B cell (primary cell): ENCODE data around the gene ZBTB37. TPM values are rescaled to one million over a fixed set of nuclear protein-coding genes. Genes with fewer than 3 reads are reported as not detected.
"Not testable (repeated sequence)": the region's sequence is repeated elsewhere in the genome, so short reads cannot be mapped to it uniquely, and the experiment has no call there.

Experiments used
- ATAC-seq: fragments of 200-7000 bp; cut with Tn5 transposase; one replicate; pipeline ENCODE4 v1.10.0; 2021; ENCODE audit warnings: low read depth, mild to moderate bottlenecking, moderate number of reproducible peaks, moderate library complexity
- CTCF ChIA-PET: fragments of 350-600 bp; sonication (Branson Sonifier 250); formaldehyde crosslinking; loops from one replicate; lab custom pipeline; 2021; ENCODE audit warnings: antibody characterized with exemption, inconsistent platforms; lab: Charles Lee
- POLR2A ChIA-PET: fragments of 350-600 bp; sonication (Branson Sonifier 250); formaldehyde crosslinking; loops from one replicate; lab custom pipeline; 2021; ENCODE audit warnings: antibody characterized with exemption; lab: Charles Lee
- DNase-seq: peaks from one replicate; pipeline ENCODE4 v3.0.0; 2013
- H2AFZ ChIP-seq: 2 replicates; pipeline ENCODE4 v1.6.1; 2012; ENCODE audit warnings: mild to moderate bottlenecking, low read depth, low read length; ENCODE audit not compliant: insufficient read depth, poor library complexity, severe bottlenecking
- H3K27ac ChIP-seq, 2 donors: 1 replicate in 1 of 2; 2 replicates in 1 of 2; pipeline ENCODE4 v1.5.1; 2012 to 2013; ENCODE audit warnings: low read length in 2 of 2, mild to moderate bottlenecking in 2 of 2, moderate library complexity in 1 of 2
- H3K27me3 ChIP-seq, 4 experiments: fragments of 200-600 bp in 1 of 4; sonication (generic) in 1 of 4; replicated peaks in 1 of 4; 1 replicate in 2 of 4; 2 replicates in 2 of 4; pipeline versions ENCODE4 v1.6.1 to v1.7.0; 2013 to 2016; ENCODE audit warnings: low read length in 3 of 4, mild to moderate bottlenecking in 2 of 4, mixed read lengths in 1 of 4, moderate library complexity in 1 of 4; ENCODE audit not compliant: insufficient read depth in 4 of 4, control insufficient read depth in 3 of 4; ENCODE audit errors: control extremely low read depth in 1 of 4
- H3K36me3 ChIP-seq, 2 experiments: replicated peaks in 1 of 2; 1 replicate in 1 of 2; 2 replicates in 1 of 2; pipeline versions ENCODE4 v1.6.1 to v1.7.1; 2013; ENCODE audit warnings: low read length in 1 of 2; ENCODE audit not compliant: insufficient read depth in 2 of 2, control insufficient read depth in 1 of 2; ENCODE audit errors: control extremely low read depth in 1 of 2, extremely low read depth in 1 of 2
- H3K4me1 ChIP-seq, 2 donors: fragments of 200-600 bp in 1 of 2; sonication (generic) in 1 of 2; 1 replicate in 1 of 2; 2 replicates in 1 of 2; pipeline versions ENCODE4 v1.5.1 to v1.6.1; 2013 to 2017; ENCODE audit warnings: low read length in 2 of 2; ENCODE audit not compliant: control insufficient read depth in 2 of 2, insufficient read depth in 2 of 2
- H3K4me2 ChIP-seq: replicated peaks from 2 replicates; pipeline ENCODE3; 2012; ENCODE audit warnings: mild to moderate bottlenecking, low read depth, low read length; ENCODE audit not compliant: poor library complexity, severe bottlenecking
- H3K4me3 ChIP-seq, 5 experiments: fragments of 200-600 bp in 1 of 5; sonication (generic) in 1 of 5; 1 replicate in 3 of 5; 2 replicates in 2 of 5; pipeline versions ENCODE4 v1.5.1 to v1.7.0; 2011 to 2016; ENCODE audit warnings: low read length in 4 of 5, mild to moderate bottlenecking in 4 of 5, low read depth in 2 of 5, control low read depth in 1 of 5, moderate library complexity in 1 of 5; ENCODE audit not compliant: insufficient read depth in 1 of 5; ENCODE audit errors: control extremely low read depth in 1 of 5, extremely low read depth in 1 of 5
- H3K79me2 ChIP-seq: fragments of 200-600 bp; sonication (generic); one replicate; pipeline ENCODE4 v1.6.0; 2016; ENCODE audit warnings: low read length; ENCODE audit not compliant: control insufficient read depth, insufficient read depth
- H3K9ac ChIP-seq: fragments of 200-600 bp; sonication (generic); 2 replicates; pipeline ENCODE4 v1.6.1; 2017; ENCODE audit warnings: mild to moderate bottlenecking, low read length, moderate library complexity
- H3K9me3 ChIP-seq, 3 donors: one replicate each; pipeline versions ENCODE4 v1.6.1 to v1.7.1; 2013; ENCODE audit warnings: low read length in 2 of 3; ENCODE audit not compliant: control insufficient read depth in 2 of 3, insufficient read depth in 1 of 3; ENCODE audit errors: control extremely low read depth in 1 of 3
- H4K20me1 ChIP-seq: 2 replicates; pipeline ENCODE4 v1.6.0; 2012; ENCODE audit warnings: mild to moderate bottlenecking, low read length; ENCODE audit not compliant: insufficient read depth, control insufficient read depth, poor library complexity, severe bottlenecking
- H3K27ac Mint-ChIP-seq: one replicate; pipeline ENCODE4 v1.8.0; 2021; ENCODE audit warnings: mixed read lengths
- H3K27me3 Mint-ChIP-seq: one replicate; pipeline ENCODE4 v1.8.0; 2021; ENCODE audit warnings: mixed read lengths
- H3K4me1 Mint-ChIP-seq: one replicate; pipeline ENCODE4 v1.8.0; 2021; ENCODE audit warnings: mixed read lengths
- H3K4me3 Mint-ChIP-seq: one replicate; pipeline ENCODE4 v1.8.0; 2021; ENCODE audit warnings: mixed read lengths
- H3K9me3 Mint-ChIP-seq: one replicate; pipeline ENCODE4 v1.8.0; 2022; ENCODE audit warnings: mixed read lengths; ENCODE audit not compliant: insufficient read depth
- EZH2 ChIP-seq: IDR thresholded peaks from 2 replicates; pipeline ENCODE4 v1.6.1; 2012; ENCODE audit warnings: borderline replicate concordance, low read depth, mild to moderate bottlenecking, moderate library complexity, low read length; ENCODE audit not compliant: insufficient read depth, poor library complexity, severe bottlenecking
- WGBS: methylation state at CpG from one replicate; pipeline ENCODE4 v1.1.5; 2013; ENCODE audit warnings: missing lambda C conversion rate; ENCODE audit not compliant: insufficient coverage; 5-methylcytosine and 5-hydroxymethylcytosine counted together
- intact Hi-C: fragments of 100-400 bp; cut with micrococcal nuclease; formaldehyde crosslinking; loops from one replicate; pipeline ENCODE4 v1.10.0; 2022
- polyA plus RNA-seq: library from polyadenylated mRNA; depleted of rRNA; stranded (reverse); fragments of >200 nt; gene quantifications from 2 replicates; pipeline ENCODE4 v1.2.3, GENCODE V29; 2012
- total RNA-seq, 2 donors: library from RNA; stranded (reverse); fragments of 120-200 nt in 1 of 2; gene quantifications; 1 replicate in 1 of 2; 2 replicates in 1 of 2; pipeline versions ENCODE4 v1.2.3 to v1.2.4, GENCODE V29; 2013 to 2022
- TF ChIP-seq, protein P1 (sequence below): fragments of 200-600 bp; IDR thresholded peaks from one replicate; pipeline ENCODE4 v1.8.0; 2022; ENCODE audit warnings: antibody characterized with exemption, mild to moderate bottlenecking

ZBTB37 gene
- total and polyA plus RNA-seq, 2 donors (not counting 1 experiment from before 2014, with no cell fraction given), result 4.9 to 37.1 TPM

DNA sequence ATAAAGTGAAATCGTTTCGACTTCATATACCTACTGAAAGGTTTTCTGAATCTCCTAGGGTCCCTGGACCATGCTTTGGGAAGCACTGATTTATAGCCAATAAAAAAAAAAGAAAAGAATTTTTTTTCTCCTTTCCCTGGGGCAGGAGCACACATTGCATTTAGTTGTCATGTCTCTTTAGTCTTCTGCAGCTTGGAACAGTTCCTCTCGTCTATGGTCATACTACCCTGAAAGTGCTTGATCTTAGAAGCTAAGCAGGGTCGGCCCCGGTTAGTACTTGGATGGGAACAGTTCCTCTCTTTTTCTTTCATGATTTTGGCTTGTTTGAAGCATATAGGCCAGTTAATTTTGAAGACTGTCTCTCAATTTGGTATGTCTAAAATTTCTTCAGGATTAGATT is 52.7 kb downstream of the ZBTB37 start:
- H3K79me2 ChIP-seq, result no peaks in the 10 kb centered on the region
- no peak overlapping the region for H3K4me2 ChIP-seq
- H3K4me3 ChIP-seq, result no peak overlapping the region
- no peaks in the 10 kb centered on the region for H3K27me3 Mint-ChIP-seq
- H3K4me1 Mint-ChIP-seq, result no peaks in the 10 kb centered on the region
- ATAC-seq, result no peak
- POLR2A ChIA-PET, result no interaction called here
- WGBS, result 88% methylated on average over 3 of the region's 5 CpGs
- H3K27ac ChIP-seq, result no peak overlapping the region
- no peaks in the 10 kb centered on the region for H4K20me1 ChIP-seq
- TF ChIP-seq, protein P1, sequence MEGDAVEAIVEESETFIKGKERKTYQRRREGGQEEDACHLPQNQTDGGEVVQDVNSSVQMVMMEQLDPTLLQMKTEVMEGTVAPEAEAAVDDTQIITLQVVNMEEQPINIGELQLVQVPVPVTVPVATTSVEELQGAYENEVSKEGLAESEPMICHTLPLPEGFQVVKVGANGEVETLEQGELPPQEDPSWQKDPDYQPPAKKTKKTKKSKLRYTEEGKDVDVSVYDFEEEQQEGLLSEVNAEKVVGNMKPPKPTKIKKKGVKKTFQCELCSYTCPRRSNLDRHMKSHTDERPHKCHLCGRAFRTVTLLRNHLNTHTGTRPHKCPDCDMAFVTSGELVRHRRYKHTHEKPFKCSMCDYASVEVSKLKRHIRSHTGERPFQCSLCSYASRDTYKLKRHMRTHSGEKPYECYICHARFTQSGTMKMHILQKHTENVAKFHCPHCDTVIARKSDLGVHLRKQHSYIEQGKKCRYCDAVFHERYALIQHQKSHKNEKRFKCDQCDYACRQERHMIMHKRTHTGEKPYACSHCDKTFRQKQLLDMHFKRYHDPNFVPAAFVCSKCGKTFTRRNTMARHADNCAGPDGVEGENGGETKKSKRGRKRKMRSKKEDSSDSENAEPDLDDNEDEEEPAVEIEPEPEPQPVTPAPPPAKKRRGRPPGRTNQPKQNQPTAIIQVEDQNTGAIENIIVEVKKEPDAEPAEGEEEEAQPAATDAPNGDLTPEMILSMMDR, result no peak
- TF ChIP-seq EZH2, result no peak
- H3K27ac Mint-ChIP-seq, result no peak overlapping the region
- H3K9me3 ChIP-seq, result no peaks in the 10 kb centered on the region
- H3K4me1 ChIP-seq, result no peaks in the 10 kb centered on the region
- DNase-seq, result no peak
- intact Hi-C loops, result no loop called here
- H3K27me3 ChIP-seq, result no peaks in the 10 kb centered on the region
- no peak overlapping the region for H3K9ac ChIP-seq
- H2AFZ ChIP-seq, result no peak overlapping the region
- no peaks in the 10 kb centered on the region for H3K36me3 ChIP-seq
- no peak overlapping the region for H3K4me3 Mint-ChIP-seq
- CTCF ChIA-PET, result no interaction called here
- H3K9me3 Mint-ChIP-seq, result no peaks in the 10 kb centered on the region

DNA sequence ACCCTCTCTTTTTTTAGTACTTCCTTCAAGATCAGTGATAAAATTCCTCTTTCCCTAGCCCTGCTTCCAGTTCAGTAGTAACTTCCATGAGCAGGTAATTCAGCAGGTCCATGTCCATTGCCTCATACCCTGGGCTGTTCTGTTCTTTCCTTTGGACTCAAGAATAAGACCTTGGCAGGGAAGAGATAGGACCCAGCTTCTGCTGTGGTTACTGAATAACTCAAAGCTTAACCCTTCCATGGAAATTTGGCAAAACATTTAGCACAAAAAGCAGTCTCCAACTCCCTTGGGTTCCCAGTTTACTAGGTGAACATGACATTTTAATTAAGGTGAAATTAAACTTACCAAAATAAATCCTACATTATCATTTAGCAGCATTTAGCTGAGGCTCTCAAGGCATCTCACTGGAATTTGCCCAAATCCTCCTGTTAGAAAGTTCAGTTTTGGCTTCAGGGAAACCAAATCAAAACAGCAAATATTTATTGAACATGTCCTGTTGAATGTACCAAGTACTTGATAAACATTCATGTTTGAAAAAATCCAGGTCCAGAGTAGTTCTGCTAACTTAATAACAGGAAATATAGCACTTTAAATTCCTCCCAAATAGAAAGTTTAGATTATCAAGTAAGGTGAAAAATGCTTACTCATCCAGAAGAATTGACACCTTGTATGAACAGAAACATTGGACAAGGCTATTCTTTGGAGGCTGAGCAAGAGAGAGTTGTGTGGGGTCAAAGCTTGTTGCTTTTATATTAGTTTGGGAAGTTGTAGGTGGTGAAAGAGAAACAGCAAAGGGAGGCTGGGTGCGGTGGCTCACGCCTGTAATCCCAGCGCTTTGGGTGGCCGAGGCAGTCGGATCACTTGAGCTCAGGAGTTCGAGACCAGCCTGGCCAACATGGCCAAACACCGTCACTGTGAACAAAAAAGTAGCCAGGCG is 57.4 kb downstream of the ZBTB37 start:
- CTCF ChIA-PET, result interaction anchor here (1.1 kb wide), 1 partner anchor 1181 kb away, joined by 3 read pairs; no protein-coding TSS in a partner anchor
- TF ChIP-seq, protein P1, result no peak
- TF ChIP-seq EZH2, result no peak
- 97% methylated on average over 8 of the region's 8 CpGs for WGBS
- H3K27ac ChIP-seq, result no peak overlapping the region
- no peaks in the 10 kb centered on the region for H3K9me3 ChIP-seq
- Mint-ChIP-seq H3K4me3 (no peak overlapping the region), H3K9me3 (no peaks in the 10 kb centered on the region), H3K27ac (no peak overlapping the region), H3K4me1 (no peaks in the 10 kb centered on the region), H3K27me3 (no peaks in the 10 kb centered on the region)
- H4K20me1 ChIP-seq, result no peaks in the 10 kb centered on the region
- H3K27me3 ChIP-seq, result no peaks in the 10 kb centered on the region
- no peaks in the 10 kb centered on the region for H3K36me3 ChIP-seq
- H3K4me2 ChIP-seq, result no peak overlapping the region
- H3K9ac ChIP-seq, result no peak overlapping the region
- H3K4me1 ChIP-seq, result no peaks in the 10 kb centered on the region
- H3K79me2 ChIP-seq, result no peaks in the 10 kb centered on the region
- H3K4me3 ChIP-seq, result no peak overlapping the region
- no peak overlapping the region for H2AFZ ChIP-seq
- intact Hi-C loops, result no loop called here
- DNase-seq (no peak), ATAC-seq (no peak)
- POLR2A ChIA-PET, result no interaction called here

DNA sequence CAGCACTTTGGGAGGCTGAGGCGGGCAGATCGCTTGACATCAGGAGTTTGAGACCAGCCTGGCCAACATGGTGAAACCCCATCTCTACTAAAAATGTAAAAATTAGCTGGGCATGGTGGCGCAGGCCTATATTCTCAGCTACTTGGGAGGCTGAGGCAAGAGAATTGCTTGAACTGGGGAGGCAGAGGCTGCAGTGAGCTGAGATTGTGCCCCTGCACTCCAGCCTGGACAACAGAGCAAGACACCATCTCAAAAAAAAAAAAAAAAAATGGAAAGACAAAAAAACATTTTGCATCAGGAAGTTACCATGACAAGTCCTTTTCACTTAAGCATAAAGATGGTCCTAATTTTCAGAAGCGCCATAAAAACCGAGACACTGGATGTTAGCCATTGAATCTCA is 62.4 kb downstream of the ZBTB37 start:
- H3K9me3 ChIP-seq, CTCF ChIA-PET, DNase-seq, H3K4me1 ChIP-seq, POLR2A ChIA-PET, H3K4me1 Mint-ChIP-seq, H4K20me1 ChIP-seq, H3K9me3 Mint-ChIP-seq, H3K4me2 ChIP-seq, H3K4me3 ChIP-seq, H3K9ac ChIP-seq, H3K27ac Mint-ChIP-seq, ATAC-seq, H3K27me3 Mint-ChIP-seq, H3K79me2 ChIP-seq, H3K4me3 Mint-ChIP-seq, H2AFZ ChIP-seq, H3K27me3 ChIP-seq, H3K27ac ChIP-seq: not testable (repeated sequence)
- no CpG with 5 or more reads among the region's 5 CpGs for WGBS
- intact Hi-C loops, result loop anchor here (10.0 kb wide), 2 partner anchors 506 to 1186 kb away; no protein-coding TSS in a partner anchor
- H3K36me3 ChIP-seq, result peaks cover 3 to 18% of the 10 kb centered on the region in 2 experiments
